ENCODE results near the gene GABRP. TPM values are rescaled to one million over a fixed set of nuclear protein-coding genes. Genes with fewer than 3 reads are reported as not detected.

GABRP gene
- polyA plus RNA-seq, 4 donors: 1.0 to 3.6 (median 1.4) TPM

DNA sequence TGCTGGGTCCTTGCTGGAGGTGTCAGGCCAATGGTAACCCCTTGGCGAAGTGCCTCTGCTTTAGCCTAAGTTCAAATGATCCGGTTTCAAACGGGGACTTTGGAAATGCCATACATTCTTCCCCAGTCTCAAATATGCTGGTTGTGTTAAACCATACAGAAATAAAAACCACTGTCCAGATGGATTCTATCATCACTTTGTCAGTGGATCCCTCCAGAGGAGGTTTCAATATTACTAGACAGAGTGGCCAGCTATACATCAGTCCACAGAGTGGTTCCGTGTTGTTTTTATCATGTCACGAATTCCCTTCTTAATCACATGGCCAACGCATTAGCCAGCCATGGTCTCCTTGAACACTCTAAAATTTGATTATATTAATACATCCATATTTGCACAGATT, 71.0 kb downstream of the GABRP start:
- no peak for DNase-seq (ENCODE audit: low read depth in 4 of 4, low spot score in 2 of 4)

DNA sequence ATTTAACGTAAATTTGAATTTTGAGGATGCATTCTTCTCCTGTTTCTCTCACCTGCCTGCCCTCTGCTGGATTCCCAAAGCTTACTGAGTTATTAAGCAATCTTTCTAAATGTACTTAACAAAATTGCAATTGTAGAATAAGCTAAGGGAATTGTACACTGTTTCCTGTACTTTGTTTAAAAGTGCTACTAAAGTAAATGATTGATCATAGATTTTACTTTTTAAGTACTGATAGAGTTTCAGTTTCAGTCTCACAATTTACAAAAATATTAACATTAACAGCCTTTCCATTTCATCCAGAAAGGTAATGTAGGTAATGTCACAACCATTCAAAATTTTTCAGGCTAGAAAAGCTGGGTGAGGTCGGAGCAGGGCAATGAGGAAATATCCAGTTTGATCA, 73.5 kb downstream of the GABRP start:
- no peak for DNase-seq (ENCODE audit: low read depth in 4 of 4, low spot score in 2 of 4)

DNA sequence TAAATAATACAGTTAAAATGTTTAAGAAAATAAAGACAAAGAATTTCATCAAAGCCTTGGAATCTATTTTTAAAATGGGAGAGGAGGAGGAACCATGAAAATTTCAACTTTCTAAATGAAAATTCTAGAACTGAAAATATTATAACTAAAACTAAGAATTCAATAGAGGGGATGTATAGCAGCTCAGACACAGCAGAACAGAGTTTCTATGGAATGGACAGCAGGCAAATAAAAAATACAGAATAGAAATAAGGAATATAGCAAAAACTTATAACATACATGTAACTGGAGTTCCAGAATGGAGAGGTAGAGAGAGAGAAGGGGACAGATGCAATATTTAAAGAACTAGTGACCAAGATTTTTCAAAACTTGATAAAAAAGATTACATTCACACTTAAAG, 76.9 kb downstream of the GABRP start:
- no peak for DNase-seq (ENCODE audit: low read depth in 4 of 4, low spot score in 2 of 4)

DNA sequence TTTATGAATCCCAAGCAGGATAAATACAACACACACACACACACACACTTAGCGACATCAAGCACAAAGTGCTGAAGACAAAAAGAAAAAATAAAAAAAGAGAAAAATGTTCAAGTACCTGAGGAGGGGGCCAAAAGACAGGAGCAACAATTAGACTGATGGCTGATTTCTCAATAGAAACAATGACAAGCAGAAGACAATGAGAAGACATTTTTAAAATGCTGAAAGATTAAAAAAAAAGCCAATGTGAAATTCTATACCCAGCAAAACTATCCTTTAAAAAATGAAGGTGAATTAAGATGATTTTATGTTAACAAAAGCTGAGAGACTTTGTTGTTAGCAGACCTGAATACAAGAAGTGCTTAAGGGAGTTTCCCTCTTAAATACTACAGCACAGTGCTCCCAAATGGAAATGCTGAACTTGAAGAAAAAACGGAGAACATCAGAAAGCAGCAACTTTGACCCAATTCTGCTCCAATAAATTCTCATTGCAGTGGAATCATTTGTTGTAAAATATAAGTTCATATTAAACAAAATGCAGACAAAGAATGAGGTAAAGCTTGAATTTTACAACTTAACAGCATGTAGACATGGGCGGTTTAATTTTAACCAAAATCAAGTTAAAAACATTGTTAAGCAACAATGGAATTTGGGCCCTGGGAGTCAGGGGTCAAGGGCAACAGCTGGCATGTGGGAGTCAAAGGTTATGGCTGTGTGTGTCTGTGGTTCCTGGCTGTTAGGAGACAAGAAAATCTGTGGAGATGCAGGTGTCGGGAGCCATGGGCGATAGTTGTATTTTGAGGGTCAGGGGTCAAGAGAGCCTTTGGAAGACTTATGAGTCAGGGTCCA, 77.5 kb downstream of the GABRP start:
- DNase-seq (ENCODE audit: low read depth in 4 of 4, low spot score in 2 of 4): no peak

DNA sequence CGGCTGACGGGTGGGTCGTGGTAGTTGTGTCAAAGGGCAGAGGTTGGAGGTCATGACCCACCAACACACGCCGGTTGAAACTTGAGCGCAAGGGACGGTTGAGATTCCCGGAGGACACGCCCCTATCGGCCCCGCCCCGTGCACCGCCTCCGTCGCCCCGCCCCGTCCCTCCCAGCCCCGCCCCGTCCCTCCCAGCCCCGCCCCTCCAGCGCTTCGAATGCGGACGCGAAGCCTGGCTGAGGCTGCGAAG, 78.1 kb downstream of the GABRP start:
- no peak for DNase-seq (ENCODE audit: low read depth in 4 of 4, low spot score in 2 of 4)

DNA sequence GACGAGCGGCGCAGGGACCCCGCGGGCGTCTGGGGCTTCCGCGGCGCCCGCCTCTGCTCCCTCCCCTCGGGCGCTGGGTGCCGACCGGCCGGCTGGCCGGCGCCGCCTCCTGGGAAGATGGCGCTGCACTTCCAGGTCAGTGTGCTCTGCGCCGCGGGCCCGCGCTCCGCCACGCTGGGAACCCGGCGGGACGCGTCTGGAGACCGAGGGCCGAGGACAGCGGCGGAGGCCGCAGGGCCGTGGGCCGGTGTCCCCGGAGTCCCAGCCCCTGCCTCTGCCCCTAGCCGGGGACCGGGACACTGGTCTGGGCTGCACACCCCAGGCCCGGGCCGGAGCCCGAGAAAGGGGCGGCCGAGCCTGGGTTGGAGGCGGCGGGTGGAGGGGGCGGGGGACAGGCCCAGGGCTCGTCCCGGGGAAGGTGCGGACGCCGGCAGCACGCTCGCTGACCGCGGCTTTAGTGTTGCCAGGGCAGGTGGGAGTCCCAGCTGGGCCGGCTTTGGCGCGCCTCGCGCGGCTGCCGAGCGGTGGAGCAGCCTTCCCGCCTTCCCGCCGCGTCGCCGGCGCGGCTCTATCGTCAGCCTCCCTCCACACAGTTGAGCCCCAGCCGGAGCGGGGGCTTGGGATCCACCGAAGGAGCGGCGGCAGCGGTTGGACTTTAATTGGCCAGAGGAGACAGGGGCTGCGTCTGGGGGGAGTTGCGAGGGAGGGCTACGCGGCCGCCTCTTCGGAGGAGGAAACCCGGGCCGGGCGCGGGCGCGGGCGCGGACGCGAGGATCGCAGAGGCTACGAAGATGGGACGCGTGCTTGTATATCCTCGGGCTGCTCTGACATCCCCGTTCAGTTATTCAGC, 78.6 kb downstream of the GABRP start, which contains the start of gene RANBP17:
Gene RANBP17 (plus strand): TSS at position 102 of the 850 bp plus-strand sequence.
- peak in 2 of 4 donors; percentile 32 to 53 for DNase-seq (ENCODE audit: low read depth in 4 of 4, low spot score in 2 of 4)

DNA sequence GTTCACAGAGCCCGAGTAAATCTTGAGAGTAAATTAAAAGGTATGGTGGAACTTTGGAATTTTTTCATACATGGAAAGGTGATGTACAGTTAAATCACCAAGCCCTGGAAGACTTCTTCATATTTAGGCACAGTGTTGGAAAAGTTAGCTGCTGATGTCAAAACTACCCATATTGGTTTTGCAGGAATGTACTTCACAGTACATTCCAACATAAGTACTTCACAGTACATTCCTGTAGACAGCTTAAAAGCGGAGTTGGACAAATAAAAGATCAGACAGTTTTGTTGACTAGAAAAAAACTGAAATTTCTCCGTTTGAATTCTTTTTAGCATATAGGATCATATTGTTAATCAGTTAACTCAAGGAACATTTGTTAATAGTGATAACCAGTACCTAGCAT, 80.1 kb downstream of the GABRP start:
- no peak for DNase-seq (ENCODE audit: low read depth in 4 of 4, low spot score in 2 of 4)

Other genes starting within 250 kb of the GABRP start
- gene RANBP17, start 78.3 kb downstream of the GABRP start, polyA plus RNA-seq (ENCODE audit: insufficient read length in 4 of 4): 10 to 100 TPM in 2 of 4 donors, 1 to 10 TPM in 2; 7.1 to 16.5 (median 12.1) TPM